Keratinocyte (primary cell): ENCODE measurements around the gene UFD1.

Source experiments
- CTCF ChIP-seq, 3 experiments: IDR thresholded peaks in 1 of 3; conservative IDR thresholded peaks in 1 of 3; optimal IDR thresholded peaks in 1 of 3; 2 replicates in 2 of 3; 3 replicates in 1 of 3; pipeline versions ENCODE3 to v1.5.1; 2011; ENCODE audit warnings: low read length in 3 of 3, mild to moderate bottlenecking in 3 of 3, moderate library complexity in 2 of 3, control low read depth in 1 of 3, inconsistent platforms in 1 of 3; ENCODE audit not compliant: insufficient read depth in 2 of 3; ENCODE audit errors: extremely low read depth in 1 of 3
- EZH2 ChIP-seq: IDR thresholded peaks from one replicate; pipeline ENCODE4 v1.6.1; 2012; ENCODE audit warnings: inconsistent platforms, mild to moderate bottlenecking, low read length, moderate library complexity

DNA sequence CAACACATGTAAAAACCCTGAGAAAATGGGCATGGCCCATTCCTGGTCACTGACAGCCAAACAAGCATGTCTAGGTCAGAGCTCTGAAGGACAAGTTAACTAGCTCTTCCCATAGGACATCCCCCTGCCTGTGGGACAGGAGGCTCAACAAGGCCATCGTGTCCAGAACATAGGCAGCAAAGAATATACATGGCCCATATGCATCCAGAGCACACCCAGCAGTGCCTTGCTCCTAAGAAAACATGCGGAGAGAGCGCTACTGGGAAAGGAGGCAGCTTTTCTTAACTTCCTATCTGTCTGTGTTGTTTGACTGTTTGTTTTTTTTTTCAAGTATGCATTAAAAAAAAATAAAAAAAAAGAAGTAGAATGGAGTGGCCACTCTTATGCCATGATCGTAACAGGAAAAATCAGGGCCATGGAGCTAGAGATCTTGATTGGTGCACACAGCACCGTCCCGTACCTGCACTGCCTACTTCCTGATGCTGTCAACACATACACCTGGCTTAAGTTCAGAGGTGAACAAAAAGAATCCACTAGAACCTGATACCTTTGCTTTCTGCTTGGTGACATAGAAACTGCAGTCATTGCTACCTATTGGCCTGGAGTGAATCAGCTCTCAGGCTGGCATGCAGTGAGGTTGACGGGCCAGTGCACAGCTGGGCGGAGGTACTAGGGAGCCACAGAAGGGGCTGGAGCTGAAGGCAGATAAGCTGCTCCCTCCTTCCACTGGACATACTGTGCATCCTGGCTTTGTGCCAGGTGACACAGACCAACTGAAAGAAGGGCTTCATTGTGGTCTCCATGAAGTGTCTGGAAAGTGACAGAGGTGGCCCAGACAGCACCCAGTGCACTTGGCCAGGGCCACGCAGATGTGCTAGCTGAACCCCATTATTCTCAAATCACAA lies 11.9 kb downstream of the UFD1 start:
- no peak for TF ChIP-seq CTCF (optimal IDR thresholded peaks at IDR 0.05 in 1 of 3, IDR thresholded peaks at IDR 0.05 in 1 of 3, conservative IDR thresholded peaks at IDR 0.05 in 1 of 3; ENCODE audit: extremely low read depth in 1 of 3, insufficient read depth in 2 of 3, low read length in 3 of 3)
- no peak for TF ChIP-seq EZH2
